Liver (tissue), 2 donors: ENCODE results near the gene GALNT14.

Experiments used
- CTCF ChIP-seq: fragments of 150-350 bp; IDR thresholded peaks from 2 replicates; pipeline ENCODE4 v1.5.1; 2017; ENCODE audit warnings: improper control_type of control experiment, low read depth, low read length; ENCODE audit not compliant: missing input control
- MAX ChIP-seq: IDR thresholded peaks from 2 replicates; pipeline ENCODE4 v1.6.1; 2016; ENCODE audit warnings: antibody characterized with exemption
- donor health status: healthy.

- TF ChIP-seq CTCF (no peak), MAX (no peak)
These were observed 125.8 kb downstream of the GALNT14 start for GRCh38 chr2:31012406-31012805.
